GM18907 (cell line): ENCODE results near the gene ZBP1.
A peak's percentile ranks its signal among the peaks of the same experiment; 100 is the strongest.

Experiments
- ATAC-seq: cut with Tn5 transposase; IDR thresholded peaks from one replicate; pipeline ENCODE4 v1.9.1; 2021; ENCODE audit warnings: mild to moderate bottlenecking, moderate library complexity; ENCODE audit not compliant: unreplicated experiment

Gene ZBP1

GRCh38 chr20:57601737-57602136 lies 18.5 kb downstream of the ZBP1 start:
- no peak for ATAC-seq

- no peak for ATAC-seq
These were observed 19.0 kb downstream of the ZBP1 start for GRCh38 chr20:57601211-57601570.

GRCh38 chr20:57600320-57601210 lies 19.7 kb downstream of the ZBP1 start:
- ATAC-seq = no peak

GRCh38 chr20:57598491-57598890 lies 21.7 kb downstream of the ZBP1 start:
- ATAC-seq = no peak

- ATAC-seq = no peak
These were observed 22.2 kb downstream of the ZBP1 start for GRCh38 chr20:57598060-57598459.

- peak; percentile 55 for ATAC-seq
These were observed 23.0 kb downstream of the ZBP1 start for GRCh38 chr20:57596998-57597939.

GRCh38 chr20:57596358-57596757 lies 23.9 kb downstream of the ZBP1 start:
- ATAC-seq = no peak

- ATAC-seq = no peak
These were observed 24.9 kb downstream of the ZBP1 start for GRCh38 chr20:57595041-57596030.

- ATAC-seq = no peak
These were observed 25.9 kb downstream of the ZBP1 start for GRCh38 chr20:57594092-57594951.

GRCh38 chr20:57593134-57593886 lies 26.9 kb downstream of the ZBP1 start:
- ATAC-seq = no peak

- no peak for ATAC-seq
These were observed 27.7 kb downstream of the ZBP1 start for GRCh38 chr20:57592263-57593092.

GRCh38 chr20:57591289-57592229 lies 28.7 kb downstream of the ZBP1 start:
- no peak for ATAC-seq

GRCh38 chr20:57590485-57591288 lies 29.5 kb downstream of the ZBP1 start:
- no peak for ATAC-seq

- ATAC-seq = no peak
These were observed 30.3 kb downstream of the ZBP1 start for GRCh38 chr20:57589728-57590484.

- no peak for ATAC-seq
These were observed 31.0 kb downstream of the ZBP1 start for GRCh38 chr20:57589123-57589727.
